ENCODE results near the gene SH3GLB2. TPM values are rescaled to one million over a fixed set of nuclear protein-coding genes. Genes with fewer than 3 reads are reported as not detected.
A peak's percentile ranks its signal among the peaks of the same experiment; 100 is the strongest.
"Not testable (repeated sequence)": the region's sequence is repeated elsewhere in the genome, so short reads cannot be mapped to it uniquely, and the experiment has no call there.

SH3GLB2 gene
- total RNA-seq, 1 experiment from 2014 or later: 58.3 TPM

GRCh38 chr9:129036923-129037766, 9.0 kb upstream of the SH3GLB2 start:
- Mint-ChIP-seq H3K4me1 (ENCODE audit: insufficient read depth, unreplicated experiment) (peaks cover 17% of the 10 kb centered on the region), H3K9me3 (ENCODE audit: unreplicated experiment) (no peaks in the 10 kb centered on the region), H3K36me3 (ENCODE audit: insufficient read depth, unreplicated experiment) (peaks cover 27% of the 10 kb centered on the region), H3K4me3 (ENCODE audit: unreplicated experiment) (peak overlapping the region; percentile 97), H3K27me3 (ENCODE audit: insufficient read depth, unreplicated experiment) (no peaks in the 10 kb centered on the region), H3K27ac (ENCODE audit: low read depth, unreplicated experiment) (peak overlapping the region; percentile 89)
- intact Hi-C loops (cut with micrococcal nuclease): no loop called here
- no peak for DNase-seq (ENCODE audit: unreplicated experiment)
- ChIA-PET POLR2A (interaction anchor here (0.6 to 1.9 kb wide), 9 partner anchors 44 to 1669 kb away, joined by 3 to 10 read pairs (median 3); partner anchors contain the start of genes DOLPP1 and PTPA), CTCF (interaction anchor here (0.5 to 1.4 kb wide), 3 partner anchors 9 to 109 kb away, joined by 3 read pairs; partner anchors contain the start of genes DOLPP1 and SH3GLB2)
- BruUV-seq (replicated peaks): no TSS peak
- no peak for TF ChIP-seq CTCF (IDR thresholded peaks at IDR 0.05; ENCODE audit: unreplicated experiment)

- H3K9me3 Mint-ChIP-seq (ENCODE audit: unreplicated experiment): no peaks in the 10 kb centered on the region
- no peak for TF ChIP-seq CTCF (IDR thresholded peaks at IDR 0.05; ENCODE audit: unreplicated experiment)
- POLR2A ChIA-PET: interaction anchor here (0.6 to 1.9 kb wide), 11 partner anchors 31 to 594 kb away, joined by 3 to 10 read pairs (median 3); partner anchors contain the start of genes DOLPP1 and PTPA
These were observed 8.3 kb upstream of the SH3GLB2 start, which contains the start of gene MIGA2 for GRCh38 chr9:129036241-129036922. Gene MIGA2 (plus strand): TSS chr9:129036626. CDS start chr9:129040595, 3,969 bp downstream.

GRCh38 chr9:129035838-129036237, 7.7 kb upstream of the SH3GLB2 start:
- H3K27me3 Mint-ChIP-seq (ENCODE audit: insufficient read depth, unreplicated experiment); H3K9me3 Mint-ChIP-seq (ENCODE audit: unreplicated experiment); intact Hi-C loops (cut with micrococcal nuclease); BruUV-seq (replicated peaks); DNase-seq (ENCODE audit: unreplicated experiment): not testable (repeated sequence)
- CTCF ChIA-PET: interaction anchor here (0.5 to 1.4 kb wide), 4 partner anchors 30 to 218 kb away, joined by 3 read pairs; no protein-coding TSS in a partner anchor
- Mint-ChIP-seq H3K36me3 (ENCODE audit: insufficient read depth, unreplicated experiment) (peaks cover 14% of the 10 kb centered on the region), H3K4me3 (ENCODE audit: unreplicated experiment) (peak overlapping the region; percentile 97), H3K27ac (ENCODE audit: low read depth, unreplicated experiment) (peak overlapping the region; percentile 89), H3K4me1 (ENCODE audit: insufficient read depth, unreplicated experiment) (peaks cover 17% of the 10 kb centered on the region)
- POLR2A ChIA-PET: interaction anchor here (0.6 to 1.9 kb wide), 9 partner anchors 32 to 594 kb away, joined by 3 to 10 read pairs (median 3); partner anchors contain the start of genes DOLPP1 and PTPA

More at GRCh38 chr9:129036241-129036922, 8.3 kb upstream of the SH3GLB2 start, which contains the start of gene MIGA2:
- Mint-ChIP-seq H3K27me3 (ENCODE audit: insufficient read depth, unreplicated experiment) (no peaks in the 10 kb centered on the region), H3K27ac (ENCODE audit: low read depth, unreplicated experiment) (peak within 1 kb of the TSS; percentile 89), H3K4me1 (ENCODE audit: insufficient read depth, unreplicated experiment) (peaks cover 17% of the 10 kb centered on the region), H3K4me3 (ENCODE audit: unreplicated experiment) (peak within 1 kb of the TSS; percentile 97), H3K36me3 (ENCODE audit: insufficient read depth, unreplicated experiment) (peaks cover 19% of the 10 kb centered on the region)
- DNase-seq (ENCODE audit: unreplicated experiment): peak; percentile 99
- BruUV-seq (replicated peaks): no TSS peak
- intact Hi-C loops (cut with micrococcal nuclease): no loop called here
- CTCF ChIA-PET: interaction anchor here (0.5 to 1.4 kb wide), 2 partner anchors 59 to 108 kb away, joined by 3 read pairs; no protein-coding TSS in a partner anchor

GRCh38 chr9:129033216-129033615, 5.1 kb upstream of the SH3GLB2 start:
- no peak overlapping the region for H3K4me3 Mint-ChIP-seq (ENCODE audit: unreplicated experiment)
- ChIA-PET CTCF (interaction anchor here (0.6 kb wide), 1 partner anchor 18 kb away, joined by 3 read pairs; no protein-coding TSS in a partner anchor), POLR2A (interaction anchor here (0.6 kb wide), 1 partner anchor 29 kb away, joined by 3 read pairs; no protein-coding TSS in a partner anchor)
- no peak for TF ChIP-seq CTCF (IDR thresholded peaks at IDR 0.05; ENCODE audit: unreplicated experiment)
- no peaks in the 10 kb centered on the region for H3K9me3 Mint-ChIP-seq (ENCODE audit: unreplicated experiment)
- no peaks in the 10 kb centered on the region for H3K36me3 Mint-ChIP-seq (ENCODE audit: insufficient read depth, unreplicated experiment)
- H3K27ac Mint-ChIP-seq (ENCODE audit: low read depth, unreplicated experiment): no peak overlapping the region
- H3K27me3 Mint-ChIP-seq (ENCODE audit: insufficient read depth, unreplicated experiment): no peaks in the 10 kb centered on the region
- intact Hi-C loops (cut with micrococcal nuclease): no loop called here
- no peak for DNase-seq (ENCODE audit: unreplicated experiment)
- no TSS peak for BruUV-seq (replicated peaks)
- H3K4me1 Mint-ChIP-seq (ENCODE audit: insufficient read depth, unreplicated experiment): peaks cover 24% of the 10 kb centered on the region

Measured in MCF 10A (cell line).